PC-9 (cell line): ENCODE data around the gene MYO1F. TPM values are rescaled to one million over a fixed set of nuclear protein-coding genes. Genes with fewer than 3 reads are reported as not detected.

Experiments
- BruUV-seq: library from RNA; stranded (reverse); fragments of 400-500 nt; replicated peaks from 2 replicates; lab custom pipeline; 2021; lab: Mats Ljungman, UMichigan
- CTCF ChIA-PET: fragments of 300-600 bp; sonication (Branson Sonifier 250); formaldehyde crosslinking; loops from one replicate; lab custom pipeline; 2022; ENCODE audit warnings: antibody characterized with exemption; lab: Charles Lee
- POLR2A ChIA-PET: fragments of 300-600 bp; sonication (Branson Sonifier 250); formaldehyde crosslinking; loops from one replicate; lab custom pipeline; 2022; ENCODE audit warnings: antibody characterized with exemption; ENCODE audit not compliant: unreplicated experiment; lab: Charles Lee
- DNase-seq, 2 experiments: peaks; one replicate each; pipeline versions ENCODE4 v3.0.0 to v3.0.0-alpha.2; 2015 to 2022; ENCODE audit warnings: mixed read lengths in 1 of 2
- H2AFZ ChIP-seq: fragments of 200-600 bp; sonication (generic); 2 replicates; pipeline ENCODE4 v1.8.1; 2017; ENCODE audit warnings: antibody characterized with exemption
- H3F3A ChIP-seq: fragments of 200-600 bp; sonication (generic); 2 replicates; pipeline ENCODE4 v1.8.1; 2017; ENCODE audit warnings: antibody characterized with exemption, mild to moderate bottlenecking, low read depth; ENCODE audit not compliant: insufficient read depth
- H3K27ac ChIP-seq: fragments of 200-600 bp; sonication (generic); 2 replicates; pipeline ENCODE4 v1.6.1; 2016; ENCODE audit warnings: mixed run types
- H3K27me3 ChIP-seq: fragments of 200-600 bp; sonication (generic); 2 replicates; pipeline ENCODE4 v1.6.1; 2016; ENCODE audit warnings: low read depth, mixed run types; ENCODE audit not compliant: insufficient read depth
- H3K36me3 ChIP-seq: fragments of 200-600 bp; sonication (generic); 2 replicates; pipeline ENCODE4 v1.6.1; 2016; ENCODE audit warnings: low read depth, mixed run types
- H3K4me1 ChIP-seq: fragments of 200-600 bp; sonication (generic); replicated peaks from 2 replicates; pipeline ENCODE4 v1.6.1; 2016; ENCODE audit warnings: mixed run types; ENCODE audit not compliant: insufficient read depth
- H3K4me2 ChIP-seq: fragments of 200-600 bp; sonication (generic); 2 replicates; pipeline ENCODE4 v1.6.1; 2017; ENCODE audit warnings: mixed run types
- H3K4me3 ChIP-seq: fragments of 200-600 bp; sonication (generic); 2 replicates; pipeline ENCODE4 v1.6.1; 2016; ENCODE audit warnings: mixed run types
- H3K79me2 ChIP-seq: fragments of 200-600 bp; sonication (generic); 2 replicates; pipeline ENCODE4 v1.6.1; 2017; ENCODE audit warnings: low read depth, mixed run types
- H3K9me2 ChIP-seq: fragments of 200-600 bp; sonication (generic); 2 replicates; pipeline ENCODE4 v1.8.1; 2017; ENCODE audit warnings: mild to moderate bottlenecking; ENCODE audit not compliant: insufficient read depth
- H3K9me3 ChIP-seq: fragments of 200-600 bp; sonication (generic); 2 replicates; pipeline ENCODE4 v1.8.1; 2016; ENCODE audit warnings: low read depth; ENCODE audit not compliant: insufficient read depth
- H4K20me1 ChIP-seq: fragments of 200-600 bp; sonication (generic); 2 replicates; pipeline ENCODE4 v1.8.1; 2017; ENCODE audit not compliant: insufficient read depth
- EZH2 ChIP-seq: fragments of 200-600 bp; sonication (generic); IDR thresholded peaks from 2 replicates; pipeline ENCODE4 v1.8.0; 2017; ENCODE audit warnings: antibody characterized with exemption, low read depth
- intact Hi-C: fragments of 100-400 bp; cut with micrococcal nuclease; formaldehyde crosslinking; loops from one replicate; pipeline ENCODE4 v1.10.0; 2022; ENCODE audit not compliant: unreplicated experiment
- total RNA-seq: library from RNA; stranded (reverse); gene quantifications from 2 replicates; pipeline ENCODE4 v1.2.3, GENCODE V29; 2021
- TF ChIP-seq, protein P1 (sequence below): fragments of 200-600 bp; sonication (generic); conservative IDR thresholded peaks from 2 replicates; pipeline ENCODE4 v1.6.1; 2017; ENCODE audit warnings: mixed run types, antibody characterized with exemption, mild to moderate bottlenecking, moderate library complexity

The MYO1F gene
- total RNA-seq, 1 experiment from 2014 or later, result 1.3 TPM

DNA sequence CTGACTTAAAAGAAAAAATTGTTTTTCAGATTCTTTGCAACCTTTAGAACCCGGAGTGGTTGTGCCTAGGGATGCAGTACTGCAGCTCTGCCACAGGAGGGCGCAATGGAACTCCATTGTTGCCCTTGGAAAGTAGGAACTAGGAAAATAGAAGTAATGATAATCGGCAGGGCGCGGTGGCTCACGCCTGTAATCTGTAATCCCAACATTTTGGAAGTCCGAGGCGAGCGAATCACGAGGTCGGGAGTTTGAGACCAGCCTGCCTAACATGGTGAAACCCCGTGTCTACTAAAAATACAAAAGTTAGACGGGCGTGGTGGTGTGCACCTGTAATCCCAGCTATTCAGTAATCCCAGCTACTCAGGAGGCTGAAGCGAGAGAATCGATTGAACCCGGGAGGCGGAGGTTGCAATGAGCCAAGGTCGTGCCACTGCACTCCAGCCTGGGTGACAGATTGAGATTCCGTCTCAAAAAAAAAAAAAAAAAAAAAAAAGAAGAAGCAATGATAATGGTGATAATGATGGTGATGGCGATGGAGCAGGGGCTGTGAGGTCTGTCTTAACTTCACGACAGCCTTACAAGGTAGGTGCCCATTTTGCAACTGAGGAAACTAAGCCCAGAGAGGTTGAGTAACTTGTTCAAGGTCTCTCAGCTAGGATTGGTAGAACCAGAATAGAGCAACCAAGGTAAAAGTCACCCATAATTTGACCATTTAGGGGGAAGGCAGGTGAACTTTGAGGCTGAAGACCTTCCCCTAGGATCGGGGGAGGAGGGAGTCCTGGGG lies 38.8 kb upstream of the MYO1F start:
- no peaks in the 10 kb centered on the region for H3K36me3 ChIP-seq
- H3K4me2 ChIP-seq, result no peak overlapping the region
- CTCF ChIA-PET, result interaction anchor here (0.6 to 0.9 kb wide), 5 partner anchors 22 to 506 kb away, joined by 4 to 16 read pairs (median 6); no protein-coding TSS in a partner anchor
- peaks cover 16% of the 10 kb centered on the region; the same call in 1 of the 2 replicates for H3K27me3 ChIP-seq
- no peaks in the 10 kb centered on the region for H3K9me3 ChIP-seq
- no peak overlapping the region for H2AFZ ChIP-seq
- peaks cover 15% of the 10 kb centered on the region for H3F3A ChIP-seq
- no peaks in the 10 kb centered on the region for H3K79me2 ChIP-seq
- intact Hi-C loops, result loop anchor here (1.0 kb wide), 1 partner anchor 26 kb away; no protein-coding TSS in a partner anchor
- H3K27ac ChIP-seq, result no peak overlapping the region
- H3K9me2 ChIP-seq, result no peaks in the 10 kb centered on the region
- BruUV-seq, result no TSS peak
- no peaks in the 10 kb centered on the region for H4K20me1 ChIP-seq
- no peaks in the 10 kb centered on the region for H3K4me1 ChIP-seq
- TF ChIP-seq, protein P1, sequence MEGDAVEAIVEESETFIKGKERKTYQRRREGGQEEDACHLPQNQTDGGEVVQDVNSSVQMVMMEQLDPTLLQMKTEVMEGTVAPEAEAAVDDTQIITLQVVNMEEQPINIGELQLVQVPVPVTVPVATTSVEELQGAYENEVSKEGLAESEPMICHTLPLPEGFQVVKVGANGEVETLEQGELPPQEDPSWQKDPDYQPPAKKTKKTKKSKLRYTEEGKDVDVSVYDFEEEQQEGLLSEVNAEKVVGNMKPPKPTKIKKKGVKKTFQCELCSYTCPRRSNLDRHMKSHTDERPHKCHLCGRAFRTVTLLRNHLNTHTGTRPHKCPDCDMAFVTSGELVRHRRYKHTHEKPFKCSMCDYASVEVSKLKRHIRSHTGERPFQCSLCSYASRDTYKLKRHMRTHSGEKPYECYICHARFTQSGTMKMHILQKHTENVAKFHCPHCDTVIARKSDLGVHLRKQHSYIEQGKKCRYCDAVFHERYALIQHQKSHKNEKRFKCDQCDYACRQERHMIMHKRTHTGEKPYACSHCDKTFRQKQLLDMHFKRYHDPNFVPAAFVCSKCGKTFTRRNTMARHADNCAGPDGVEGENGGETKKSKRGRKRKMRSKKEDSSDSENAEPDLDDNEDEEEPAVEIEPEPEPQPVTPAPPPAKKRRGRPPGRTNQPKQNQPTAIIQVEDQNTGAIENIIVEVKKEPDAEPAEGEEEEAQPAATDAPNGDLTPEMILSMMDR, result peak; percentile 98
- no peak for TF ChIP-seq EZH2
- H3K4me3 ChIP-seq, result no peak overlapping the region
- POLR2A ChIA-PET, result no interaction called here
- peak in 1 of 2 experiments; percentile 48 for DNase-seq

DNA sequence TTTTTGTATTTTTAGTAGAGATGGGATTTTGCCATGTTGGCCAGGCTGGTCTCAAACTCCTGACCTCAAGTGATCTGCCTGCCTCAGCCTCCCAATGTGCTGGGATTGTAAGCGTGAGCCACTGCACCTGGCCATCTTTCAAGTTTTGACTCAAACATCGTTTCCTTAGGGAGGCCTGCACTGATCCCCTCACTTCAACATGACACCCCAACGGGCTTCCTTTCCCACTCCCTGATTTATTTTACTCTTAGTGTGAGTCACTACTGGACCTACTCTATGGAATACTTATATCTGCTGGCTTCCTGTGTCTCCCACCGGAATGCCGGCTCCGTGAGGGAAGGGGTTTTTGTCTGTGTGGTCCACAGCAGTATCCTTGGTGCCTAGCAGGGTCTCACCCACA lies 37.8 kb upstream of the MYO1F start:
- POLR2A ChIA-PET, result no interaction called here

DNA sequence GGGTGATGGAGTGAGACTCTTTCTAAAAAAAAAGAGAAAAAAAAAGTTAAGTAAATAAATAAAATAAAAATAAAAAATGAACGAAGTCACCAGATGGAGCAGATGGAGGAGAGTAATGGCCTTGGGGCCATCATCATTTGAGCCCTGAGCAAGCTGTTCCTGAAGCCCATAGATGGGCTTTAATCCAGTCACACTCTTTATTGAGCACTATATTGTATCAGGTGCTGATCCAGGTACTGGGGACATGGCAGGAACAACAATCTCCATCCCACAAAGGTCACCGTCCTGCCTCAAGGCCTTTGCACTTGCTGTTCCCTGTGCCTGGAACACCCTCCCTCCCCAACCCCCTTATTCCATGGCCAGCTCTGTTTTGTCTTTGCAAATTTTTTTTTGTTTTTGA lies 37.2 kb upstream of the MYO1F start:
- Histone ChIP-seq H3K27me3 (0 out of 2 replicates have a peak, but pooled peaks cover 2% of the 10 kb centered on the region), H3K79me2 (no peaks in the 10 kb centered on the region), H3K9me3 (no peaks in the 10 kb centered on the region), H3F3A (peaks cover 14% of the 10 kb centered on the region), H3K9me2 (no peaks in the 10 kb centered on the region), H3K36me3 (no peaks in the 10 kb centered on the region), H3K4me2 (no peak overlapping the region), H3K4me1 (no peaks in the 10 kb centered on the region), H4K20me1 (no peaks in the 10 kb centered on the region), H2AFZ (no peak overlapping the region), H3K4me3 (no peak overlapping the region), H3K27ac (no peak overlapping the region)
- no peak for DNase-seq
- ChIA-PET CTCF (interaction anchor here (0.8 kb wide), 1 partner anchor 28 kb away, joined by 3 read pairs; no protein-coding TSS in a partner anchor), POLR2A (no interaction called here)
- intact Hi-C loops, result no loop called here
- BruUV-seq, result no TSS peak
- TF ChIP-seq, protein P1, result no peak
- no peak for TF ChIP-seq EZH2

More for the DNA sequence above, 37.8 kb upstream of the MYO1F start:
- CTCF ChIA-PET, result interaction anchor here (0.9 kb wide), 1 partner anchor 261 kb away, joined by 5 read pairs; no protein-coding TSS in a partner anchor
- no peaks in the 10 kb centered on the region for H3K36me3 ChIP-seq
- intact Hi-C loops, result loop anchor here (1.0 kb wide), 1 partner anchor 27 kb away; no protein-coding TSS in a partner anchor
- no TSS peak for BruUV-seq
- H3K27ac ChIP-seq, result no peak overlapping the region
- no peaks in the 10 kb centered on the region for H3K9me2 ChIP-seq
- no peak overlapping the region for H2AFZ ChIP-seq
- no peak for DNase-seq
- H3K4me1 ChIP-seq, result no peaks in the 10 kb centered on the region
- H3K9me3 ChIP-seq, result no peaks in the 10 kb centered on the region
- no peaks in the 10 kb centered on the region for H4K20me1 ChIP-seq
- no peak overlapping the region for H3K4me2 ChIP-seq
- H3K4me3 ChIP-seq, result no peak overlapping the region
- TF ChIP-seq EZH2, result no peak
- TF ChIP-seq, protein P1, result no peak
- no peaks in the 10 kb centered on the region for H3K79me2 ChIP-seq
- peaks cover 15% of the 10 kb centered on the region for H3F3A ChIP-seq
- H3K27me3 ChIP-seq, result 0 out of 2 replicates have a peak, but pooled peaks cover 6% of the 10 kb centered on the region
